Fibroblast of gingiva (primary cell): ENCODE results near the gene CCDC158.
A peak's percentile ranks its signal among the peaks of the same experiment; 100 is the strongest.
"Not testable (repeated sequence)": the region's sequence is repeated elsewhere in the genome, so short reads cannot be mapped to it uniquely, and the experiment has no call there.

Experiments
- DNase-seq: peaks from one replicate; pipeline ENCODE4 v3.0.0-alpha.2; 2011; ENCODE audit warnings: low read depth

CCDC158 gene

DNA sequence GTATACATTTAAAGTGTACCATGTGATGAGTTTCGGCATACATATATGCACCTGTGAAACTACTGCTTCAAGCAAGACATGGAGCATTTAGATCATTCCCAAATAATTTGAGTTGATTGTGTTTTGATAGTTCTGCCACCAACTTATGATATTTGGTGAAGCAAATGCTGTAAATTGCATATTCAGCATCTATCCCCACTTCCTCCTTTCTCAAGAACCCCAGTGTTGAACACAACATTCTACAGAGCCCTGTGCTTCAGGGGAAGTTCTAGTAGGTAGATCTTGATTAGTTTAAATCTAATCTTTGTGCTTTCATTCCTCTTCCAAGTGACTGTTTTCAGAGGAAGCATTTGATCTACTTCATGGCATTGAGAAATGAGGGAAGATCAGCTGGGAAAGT lies 8.7 kb upstream of the CCDC158 start:
- no peak for DNase-seq

DNA sequence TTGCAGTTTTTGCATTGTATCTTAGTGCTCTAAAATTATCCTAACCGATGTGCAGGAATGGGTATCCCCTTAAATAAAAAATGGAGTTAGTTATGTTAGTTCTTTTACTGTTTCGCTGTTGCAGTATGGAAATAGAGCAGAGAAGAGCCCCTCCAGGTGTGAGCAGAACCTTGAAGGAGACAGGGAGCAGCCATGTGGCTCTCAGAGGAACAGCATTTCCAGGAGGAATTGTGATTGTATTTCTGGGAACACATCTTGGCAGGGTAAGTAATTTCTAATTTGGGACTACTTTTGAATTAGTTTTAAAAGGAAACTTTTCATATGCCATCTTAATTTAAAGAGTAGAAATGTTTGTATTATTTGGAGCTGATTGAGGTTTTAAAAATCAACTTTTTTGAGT lies 5.3 kb upstream of the CCDC158 start:
- DNase-seq = no peak

DNA sequence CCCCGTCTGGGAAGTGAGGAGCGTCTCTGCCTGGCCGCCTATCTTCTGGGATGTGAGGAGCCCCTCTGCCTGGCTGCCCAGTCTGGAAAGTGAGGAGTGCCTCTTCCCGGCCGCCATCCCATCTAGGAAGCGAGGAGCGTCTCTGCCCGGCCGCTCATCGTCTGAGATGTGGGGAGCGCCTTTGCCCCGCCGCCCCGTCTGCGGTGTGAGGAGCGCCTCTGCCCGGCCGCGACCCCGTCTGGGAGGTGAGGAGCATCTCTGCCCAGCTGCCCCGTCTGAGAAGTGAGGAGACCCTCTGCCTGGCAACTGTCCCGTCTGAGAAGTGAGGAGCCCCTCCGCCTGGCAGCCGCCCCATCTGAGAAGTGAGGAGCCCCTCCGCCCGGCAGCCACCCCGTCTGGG lies 2.2 kb upstream of the CCDC158 start:
- DNase-seq = not testable (repeated sequence)

DNA sequence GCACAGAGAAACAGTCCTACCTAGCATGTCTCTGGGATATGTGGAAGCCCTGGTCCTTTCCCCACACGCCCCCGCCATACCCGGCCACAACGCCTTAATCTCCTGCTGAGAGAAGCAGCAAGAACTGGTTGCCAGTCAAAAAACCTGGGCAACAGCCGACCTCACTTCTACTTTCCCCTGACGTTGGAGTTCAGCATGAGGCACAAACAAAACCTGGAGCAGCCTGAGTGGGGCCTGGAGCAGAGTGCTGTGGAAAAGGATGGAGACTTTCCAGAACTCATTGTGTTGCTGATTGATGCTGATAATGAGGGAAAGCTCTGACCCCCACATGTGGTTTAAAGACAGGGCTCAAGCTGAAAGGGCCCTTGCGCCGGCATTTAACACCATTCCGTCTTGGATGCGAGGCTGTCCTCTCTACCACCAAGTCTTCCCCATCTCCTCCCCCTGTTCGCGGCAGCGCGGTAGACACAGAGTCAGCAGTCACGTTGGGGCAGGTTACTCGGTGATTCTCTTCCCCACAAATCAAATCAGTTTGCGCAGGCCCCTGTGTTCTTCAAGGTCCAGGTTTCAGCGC lies 666 bp downstream of the CCDC158 start:
- no peak for DNase-seq

DNA sequence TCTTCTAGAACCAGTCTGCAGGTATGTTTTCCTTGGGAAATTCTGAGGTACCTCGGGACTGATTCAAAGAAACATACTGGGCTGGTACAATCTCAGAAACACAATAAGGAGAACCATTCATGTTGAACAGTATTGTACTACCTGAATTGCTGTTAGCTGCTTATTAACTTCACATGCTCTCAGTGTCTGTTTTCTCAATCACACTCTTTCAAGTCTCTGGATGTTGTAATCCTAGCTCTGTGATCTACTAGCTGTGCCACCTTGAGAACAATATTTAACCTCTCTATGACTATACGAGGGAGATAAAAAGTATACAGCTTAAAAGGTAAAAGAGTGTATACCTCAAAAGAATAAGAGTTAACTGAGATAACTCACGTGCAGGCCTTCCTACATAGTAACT lies 10.3 kb downstream of the CCDC158 start:
- DNase-seq = no peak

DNA sequence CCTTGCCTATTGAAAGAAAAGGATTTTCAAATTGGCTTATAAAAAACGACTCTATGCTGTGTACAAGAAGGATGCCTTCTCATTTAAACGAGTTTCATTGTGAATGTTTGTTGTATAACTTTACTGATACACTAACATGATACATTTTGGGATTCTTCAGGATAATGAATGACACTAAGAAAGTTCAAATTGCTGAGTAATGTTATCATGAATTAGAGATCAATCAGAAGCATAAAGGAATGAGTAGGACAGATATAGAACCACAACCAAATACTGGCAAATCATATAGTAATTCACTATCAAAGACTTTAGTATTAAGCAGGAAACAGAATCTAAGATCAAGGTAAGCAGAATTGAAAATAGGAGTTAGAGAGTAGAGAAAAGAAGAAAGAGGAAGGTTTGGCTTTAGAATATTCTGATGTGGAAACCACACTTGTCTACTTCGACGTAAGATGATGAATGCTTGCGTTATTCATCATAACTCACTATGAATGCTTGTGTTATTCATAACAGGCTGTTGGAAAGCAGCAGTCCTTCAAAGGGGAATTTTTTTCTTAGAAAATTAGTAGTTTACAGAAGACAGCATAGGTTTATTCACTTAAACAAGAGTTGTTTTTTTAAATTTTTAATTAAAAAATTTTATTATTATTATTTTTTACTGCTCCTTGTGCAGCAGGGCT lies 13.4 kb downstream of the CCDC158 start:
- no peak for DNase-seq

DNA sequence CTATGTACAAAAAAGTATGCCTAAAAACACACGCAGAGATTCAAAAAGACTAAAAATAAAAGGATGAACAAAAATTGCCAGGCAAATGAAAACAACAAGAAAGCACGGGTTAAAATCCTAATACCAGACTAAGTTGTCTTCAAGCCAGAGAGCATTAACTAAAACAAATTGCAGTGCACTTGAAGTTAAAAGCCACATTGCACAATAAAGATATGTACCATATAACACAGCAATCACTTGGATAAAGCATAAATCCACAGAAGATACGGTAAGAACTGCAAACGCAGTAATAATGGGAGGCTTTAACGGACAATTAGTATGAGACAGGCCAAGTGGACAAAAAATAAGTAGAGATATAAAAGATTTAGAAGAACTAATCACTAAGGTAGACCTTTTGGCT lies 14.9 kb downstream of the CCDC158 start:
- DNase-seq = no peak

DNA sequence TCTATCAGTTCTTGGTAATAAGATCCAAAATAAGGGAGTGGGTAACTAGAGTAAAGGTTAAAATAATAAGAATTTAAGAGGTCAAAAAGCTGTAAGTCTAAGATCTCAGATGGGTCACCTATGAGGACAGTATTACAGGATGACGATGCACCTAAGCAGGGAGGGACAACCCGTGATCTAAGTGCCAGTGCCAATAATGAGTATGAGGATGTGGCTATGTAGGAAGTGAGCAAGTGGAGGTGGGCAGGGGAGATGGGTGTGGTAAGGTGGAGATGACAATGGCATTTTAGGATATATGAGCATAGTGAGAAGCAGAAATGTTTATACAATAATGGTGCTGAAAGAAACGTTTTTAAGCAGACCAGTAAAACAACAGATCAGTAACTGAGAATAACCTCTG lies 19.3 kb downstream of the CCDC158 start:
- no peak for DNase-seq

DNA sequence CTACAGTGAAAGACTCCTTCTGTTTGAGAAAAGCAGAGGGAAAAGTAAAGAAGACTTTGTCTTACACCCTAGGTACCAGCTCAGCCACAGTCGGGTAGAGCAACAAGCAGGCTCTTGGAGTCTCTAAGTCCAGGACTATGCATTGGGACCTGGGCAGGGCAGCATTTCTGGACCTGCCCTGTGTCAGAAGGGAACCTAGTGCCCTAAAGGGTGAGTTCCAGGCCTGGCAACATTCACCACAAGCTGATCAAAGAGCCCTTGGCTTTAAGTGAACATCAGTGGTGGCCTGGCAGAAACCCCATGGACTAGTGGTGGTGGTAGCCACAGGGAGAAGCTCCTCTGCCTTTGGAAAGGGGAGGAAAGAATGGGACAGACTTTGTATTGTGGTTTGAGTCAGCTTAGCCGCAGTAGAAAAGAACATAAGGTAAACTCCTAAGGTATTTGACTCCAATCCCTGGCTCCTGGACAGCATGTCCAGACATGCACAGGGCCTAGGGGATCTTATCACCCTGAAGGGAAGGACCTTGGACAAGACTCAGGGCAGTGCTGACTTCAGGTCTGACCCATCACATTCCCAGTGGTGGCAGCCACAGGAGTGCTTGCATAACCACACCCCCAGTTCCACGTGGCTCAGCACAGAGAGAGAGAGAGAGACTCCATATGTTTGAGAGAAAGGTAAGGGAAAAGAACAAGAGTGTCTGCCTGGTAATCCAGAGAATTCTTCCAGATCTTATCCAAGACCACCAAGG lies 32.6 kb downstream of the CCDC158 start:
- DNase-seq = no peak

DNA sequence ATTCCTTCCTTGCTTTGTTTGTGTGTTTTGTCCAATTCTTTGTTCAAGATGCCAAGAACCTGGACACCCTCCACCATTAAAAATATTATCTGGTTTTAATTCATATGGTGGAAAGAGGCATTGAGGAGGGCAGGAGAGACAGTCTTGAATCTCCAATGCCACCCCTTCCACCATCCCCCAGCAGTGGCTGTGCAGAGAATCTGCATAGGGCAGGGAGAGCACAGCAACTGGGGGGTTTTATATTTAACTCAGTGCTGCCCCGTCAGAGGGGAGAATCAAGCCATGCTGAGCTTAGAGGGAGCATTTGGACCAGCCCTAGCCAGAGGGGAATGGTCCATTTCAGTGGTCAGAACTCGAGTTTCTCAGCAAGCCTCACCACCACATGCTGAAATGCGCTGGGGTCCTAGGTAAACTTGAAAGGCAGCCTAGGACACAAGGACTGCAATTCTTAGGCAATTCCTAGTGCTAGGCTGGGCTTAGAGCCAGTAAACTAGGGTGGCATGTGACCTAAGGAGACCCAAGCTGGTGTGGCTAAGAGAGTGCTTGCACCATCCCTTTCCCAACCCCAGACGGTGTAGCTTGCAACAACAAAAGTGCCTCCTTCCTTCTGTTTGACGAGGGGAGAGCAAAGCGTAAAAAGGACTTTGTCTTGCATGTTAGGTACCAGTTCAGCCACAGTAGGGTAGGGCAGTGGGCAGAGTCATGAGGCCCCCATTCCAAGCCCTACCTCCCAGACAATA lies 34.2 kb downstream of the CCDC158 start:
- DNase-seq = peak; percentile 14

DNA sequence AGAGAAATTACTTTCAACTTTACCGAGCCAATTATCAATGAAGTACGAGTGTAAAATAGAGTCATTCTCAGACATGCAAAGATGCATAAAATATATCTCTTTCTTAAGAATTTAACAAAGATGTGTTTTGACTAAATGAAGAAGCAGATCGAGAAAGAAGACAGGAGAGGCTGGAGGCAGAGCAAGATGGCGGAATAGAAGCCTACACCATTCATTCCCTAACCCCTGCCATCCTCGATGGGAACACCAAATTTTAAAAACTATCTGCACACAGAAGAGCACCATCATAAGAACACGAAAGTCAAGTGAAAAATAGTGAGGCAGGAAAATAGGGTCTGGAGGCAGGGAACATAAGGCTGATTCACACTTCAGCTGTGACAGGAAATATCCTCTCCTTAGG lies 35.0 kb downstream of the CCDC158 start:
- no peak for DNase-seq

DNA sequence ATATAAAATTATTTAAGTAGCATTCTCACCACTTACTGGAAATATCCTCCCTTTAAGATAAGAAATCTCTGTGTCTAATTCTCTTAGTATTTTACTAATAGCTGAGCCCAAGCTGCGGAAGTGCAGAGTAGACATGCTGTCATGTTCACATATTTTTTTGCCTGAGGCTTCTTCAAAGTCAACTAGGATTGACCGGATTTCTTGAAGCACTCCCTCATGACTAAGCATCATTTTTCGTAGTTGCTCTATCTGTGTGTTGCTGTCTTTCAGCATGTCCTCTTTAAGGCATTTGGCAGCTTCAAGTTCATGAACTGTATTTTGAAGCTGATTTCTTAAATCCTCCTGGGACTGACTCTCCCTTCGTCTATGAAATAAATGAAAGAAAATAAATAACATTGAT lies 36.9 kb downstream of the CCDC158 start:
- DNase-seq = no peak

DNA sequence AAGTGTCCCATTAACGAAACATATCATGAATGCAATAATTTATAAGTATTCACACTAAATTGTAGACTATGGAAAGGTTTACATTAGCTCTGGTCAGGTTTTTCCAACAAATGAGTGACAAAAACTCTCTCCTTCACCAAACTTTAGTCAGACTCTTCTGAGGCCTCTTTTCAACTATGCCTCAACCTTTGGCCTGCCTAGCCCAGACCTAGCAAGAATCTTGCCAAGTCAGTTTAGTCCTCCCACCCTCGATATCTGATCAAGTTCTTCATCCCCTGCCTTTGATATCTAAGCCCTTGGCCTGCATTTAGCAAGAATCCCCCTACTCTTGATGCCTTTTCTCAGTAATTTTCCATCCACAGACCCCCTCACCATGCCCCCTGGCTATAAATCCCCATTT lies 37.9 kb downstream of the CCDC158 start:
- no peak for DNase-seq

DNA sequence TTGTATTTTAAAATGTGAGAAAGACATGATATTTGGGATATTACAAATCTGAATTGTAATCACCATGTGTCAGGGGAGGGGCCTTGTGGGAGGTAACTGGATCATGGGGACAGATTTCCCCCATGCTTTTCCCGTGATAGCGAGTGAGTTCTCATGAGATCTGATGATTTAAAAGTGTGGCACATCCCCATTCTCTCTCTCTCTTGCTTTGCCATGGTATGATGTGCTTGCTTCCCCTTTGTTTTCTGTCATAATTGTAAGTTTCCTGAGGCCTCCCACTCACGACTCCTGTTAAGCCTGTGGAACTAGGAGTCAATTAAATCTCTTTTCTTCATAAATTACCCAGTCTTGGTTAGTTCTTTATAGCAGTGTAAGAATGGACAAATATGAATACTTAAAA lies 39.0 kb downstream of the CCDC158 start:
- no peak for DNase-seq

DNA sequence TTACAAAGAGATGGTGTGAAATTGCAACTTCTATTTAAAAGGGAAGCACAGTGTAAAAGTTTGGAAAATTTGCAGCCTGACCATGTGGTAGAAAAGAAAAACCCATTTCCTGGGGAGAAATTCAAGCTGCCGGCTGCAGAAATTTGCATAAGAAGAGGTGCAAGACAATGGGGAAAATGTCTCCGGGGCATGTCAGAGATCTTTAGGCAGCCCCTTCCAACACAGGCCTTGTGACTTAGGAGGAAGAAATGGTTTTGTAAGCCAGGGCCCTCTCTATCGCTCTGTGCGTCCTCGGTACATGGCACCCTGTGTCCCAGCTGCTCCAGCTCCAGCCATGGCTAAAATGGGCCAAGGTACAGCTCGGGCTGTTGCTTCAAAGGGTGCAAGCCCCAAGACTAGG lies 40.4 kb downstream of the CCDC158 start:
- DNase-seq = no peak

DNA sequence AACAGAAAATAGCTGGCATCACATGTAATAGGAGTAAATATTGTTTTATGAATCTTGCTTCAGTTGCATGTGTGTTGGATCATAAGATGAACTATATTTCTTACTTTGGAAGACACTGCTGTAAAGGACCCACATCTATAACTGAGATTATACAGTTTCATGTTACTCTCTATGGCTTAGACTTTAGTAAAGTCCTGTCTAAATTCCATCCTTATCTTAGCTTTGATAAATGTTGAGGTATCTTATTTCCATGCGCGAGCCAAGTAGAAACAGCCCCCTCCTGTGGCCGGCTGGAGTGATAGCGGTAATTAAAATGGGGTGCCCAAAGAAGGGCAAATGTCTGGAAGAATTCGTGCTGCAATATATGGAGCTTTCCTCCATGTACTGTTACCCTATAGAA lies 43.0 kb downstream of the CCDC158 start:
- no peak for DNase-seq

DNA sequence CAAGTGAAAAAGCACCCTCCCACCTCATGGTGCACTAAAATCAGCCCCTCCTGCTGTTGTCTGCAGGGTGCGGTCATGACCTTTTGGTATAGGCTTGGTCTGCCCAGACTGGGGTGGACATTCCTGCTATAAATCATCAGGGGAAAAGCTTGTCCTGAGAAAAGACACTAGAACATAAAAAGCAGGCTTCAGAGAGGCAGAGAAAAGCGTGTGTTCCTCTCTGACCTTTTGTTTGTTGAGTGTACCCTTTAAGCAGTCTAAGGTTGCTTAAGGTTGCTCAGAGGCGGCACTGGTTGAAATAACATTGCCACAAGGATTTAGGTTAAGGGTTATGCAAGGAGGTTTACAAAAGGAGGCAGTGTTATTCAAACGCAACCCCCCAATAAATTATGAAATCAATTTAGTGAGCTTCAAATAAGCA lies 43.5 kb downstream of the CCDC158 start:
- DNase-seq = no peak

DNA sequence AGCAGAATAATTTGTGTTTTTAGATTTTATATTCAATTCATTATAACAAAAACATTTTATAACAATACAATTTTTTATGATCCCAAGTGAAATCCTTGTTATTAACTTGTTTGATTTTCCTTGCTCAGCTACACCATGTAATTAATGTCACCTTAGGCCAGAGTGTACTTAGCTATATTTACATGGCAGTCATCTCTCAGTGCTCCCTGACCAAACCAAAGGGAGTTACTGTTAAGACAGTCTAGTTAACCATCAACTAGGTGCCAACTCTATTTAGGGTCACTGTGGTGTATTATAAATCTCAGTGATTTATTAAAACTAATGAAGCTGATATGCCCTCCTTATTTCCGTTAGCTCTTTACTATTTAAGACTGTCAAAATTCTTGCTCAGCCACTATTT lies 44.4 kb downstream of the CCDC158 start:
- no peak for DNase-seq

DNA sequence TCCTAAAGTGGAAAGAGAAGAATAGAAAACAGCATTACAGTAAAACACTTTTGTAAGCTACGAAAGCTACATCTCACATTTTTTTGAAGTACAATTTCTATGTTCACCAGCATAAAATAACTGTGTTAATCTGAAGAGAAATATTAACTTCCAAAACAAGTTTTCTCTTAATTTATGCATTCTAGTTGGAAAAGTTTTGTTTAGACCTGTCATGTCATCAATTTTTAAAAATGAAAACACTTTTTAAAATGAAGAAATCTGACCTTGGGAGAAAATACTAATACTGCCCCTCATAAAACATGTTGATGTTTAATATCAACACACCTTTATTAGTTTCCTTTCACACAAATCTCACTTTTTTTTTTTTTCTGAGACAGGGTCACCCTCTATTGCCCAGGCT lies 45.2 kb downstream of the CCDC158 start:
- no peak for DNase-seq

DNA sequence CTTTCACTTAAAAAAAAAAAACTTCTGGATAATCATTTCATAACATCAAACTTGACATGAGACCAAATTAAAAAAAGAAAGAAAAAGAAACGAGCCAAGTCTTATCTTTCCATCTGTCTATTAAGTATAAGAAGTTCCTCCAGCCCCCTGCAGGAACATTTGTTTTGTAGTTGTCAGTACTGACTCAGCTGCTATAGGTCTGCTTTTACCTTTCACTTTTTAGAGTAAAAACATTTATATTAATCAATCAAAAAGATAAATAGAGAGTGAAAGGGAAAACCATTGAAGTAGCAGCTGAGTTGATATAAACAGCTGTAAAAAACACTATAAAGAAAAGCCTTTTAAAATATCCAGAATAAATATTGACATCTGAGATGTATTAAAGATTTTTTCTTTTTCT lies 46.1 kb downstream of the CCDC158 start:
- no peak for DNase-seq

DNA sequence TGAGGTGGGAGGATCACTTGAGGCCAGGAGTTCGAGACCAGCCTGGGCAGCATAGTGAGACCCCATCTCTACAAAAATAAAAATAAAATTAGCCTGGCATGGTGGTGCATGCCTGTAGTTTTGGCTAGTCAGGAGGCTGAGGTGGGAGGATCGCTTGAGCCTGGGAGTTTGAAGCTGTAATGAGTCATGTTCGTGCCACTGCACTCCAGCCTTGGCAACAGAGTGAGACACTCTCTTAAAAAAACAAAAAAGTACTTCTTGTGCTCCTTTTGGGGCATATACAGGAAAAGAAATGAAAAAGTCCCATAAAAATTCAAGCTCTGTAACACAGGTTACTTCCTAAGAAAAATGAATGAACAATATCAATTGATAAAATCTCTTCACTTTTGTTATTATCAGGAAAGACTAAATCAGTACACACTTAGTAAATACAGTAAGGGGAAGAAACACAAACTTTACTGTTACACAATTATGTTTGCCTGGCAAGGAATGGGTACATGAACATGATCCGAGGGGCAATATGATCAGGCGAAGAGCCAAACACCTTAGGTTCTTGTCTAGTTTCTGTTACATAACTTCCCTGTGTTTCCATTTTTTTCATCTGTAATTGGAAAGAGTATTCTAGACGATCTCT lies 46.9 kb downstream of the CCDC158 start:
- peak; percentile 6 for DNase-seq

DNA sequence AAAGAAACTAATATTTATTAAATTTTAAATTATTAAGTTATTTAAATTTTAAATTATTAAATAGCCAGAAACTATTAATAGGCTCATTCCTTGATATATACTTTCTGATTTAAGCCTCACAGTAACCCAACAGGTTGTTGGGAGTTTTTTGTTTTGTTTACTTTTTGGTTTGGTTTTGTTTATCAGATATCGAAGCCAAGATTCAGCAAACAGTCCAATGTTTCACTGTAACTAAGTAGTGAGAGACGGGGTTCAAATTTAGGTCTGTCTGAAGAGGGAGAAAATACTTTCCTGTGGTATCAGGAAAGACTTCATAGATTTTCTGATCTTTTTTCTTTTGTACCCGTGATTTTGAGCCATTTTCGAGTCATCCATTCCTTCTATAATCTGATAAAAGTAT lies 54.2 kb downstream of the CCDC158 start:
- DNase-seq = no peak
